Neural cell (in vitro differentiated cells): ENCODE measurements around the gene YWHAG. TPM values are rescaled to one million over a fixed set of nuclear protein-coding genes. Genes with fewer than 3 reads are reported as not detected.

Experiments used
- H2AFZ ChIP-seq: fragments of 200-600, 300-800 bp; sonication (generic), shearing (Covaris generic); 2 replicates; pipeline ENCODE4 v1.6.0; 2014; ENCODE audit warnings: low read depth, mild to moderate bottlenecking, antibody characterized with exemption, low read length, moderate library complexity
- H3F3A ChIP-seq: fragments of 200-600 bp; shearing (Covaris generic); 2 replicates; pipeline ENCODE4 v1.6.1; 2016; ENCODE audit warnings: mild to moderate bottlenecking, moderate library complexity, mixed read lengths, antibody characterized with exemption, low read length; ENCODE audit not compliant: insufficient read depth, poor library complexity, severe bottlenecking
- H3K27ac ChIP-seq: fragments of 200-600, 300-800 bp; sonication (generic), shearing (Covaris generic); 2 replicates; pipeline ENCODE4 v1.5.1; 2014; ENCODE audit warnings: mild to moderate bottlenecking, low read length, moderate library complexity
- H3K27me3 ChIP-seq: fragments of 300-800, 200-600 bp; sonication (generic), shearing (Covaris generic); 2 replicates; pipeline ENCODE4 v1.6.0; 2014; ENCODE audit warnings: mild to moderate bottlenecking, low read depth, low read length, moderate library complexity; ENCODE audit not compliant: insufficient read depth
- H3K36me3 ChIP-seq: fragments of 300-800, 200-600 bp; sonication (generic), shearing (Covaris generic); 2 replicates; pipeline ENCODE4 v1.5.1; 2014; ENCODE audit warnings: mild to moderate bottlenecking, antibody characterized with exemption, low read length, moderate library complexity; ENCODE audit not compliant: insufficient read depth
- H3K4me2 ChIP-seq: fragments of 300-800, 200-600 bp; sonication (generic), shearing (Covaris generic); 2 replicates; pipeline ENCODE4 v1.6.0; 2014; ENCODE audit warnings: mild to moderate bottlenecking, low read length
- H3K4me3 ChIP-seq: fragments of 300-800, 200-600 bp; sonication (generic), shearing (Covaris generic); 2 replicates; pipeline ENCODE4 v1.5.1; 2014; ENCODE audit warnings: mild to moderate bottlenecking, low read length, moderate library complexity
- H3K79me2 ChIP-seq: fragments of 200-600 bp; shearing (Covaris generic); replicated peaks from 2 replicates; pipeline ENCODE4 v1.6.0; 2014; ENCODE audit warnings: mild to moderate bottlenecking, low read length, moderate library complexity; ENCODE audit not compliant: insufficient read depth
- H3K9ac ChIP-seq: fragments of 300-800, 200-600 bp; sonication (generic), shearing (Covaris generic); 2 replicates; pipeline ENCODE4 v1.6.1; 2016; ENCODE audit warnings: mild to moderate bottlenecking, low read length, mixed read lengths
- H3K9me2 ChIP-seq: fragments of 200-600 bp; shearing (Covaris generic); 2 replicates; pipeline ENCODE4 v1.6.1; 2016; ENCODE audit warnings: mild to moderate bottlenecking, low read length, mixed read lengths; ENCODE audit not compliant: insufficient read depth
- H3K9me3 ChIP-seq: fragments of 200-600, 300-800 bp; sonication (generic), shearing (Covaris generic); 2 replicates; pipeline ENCODE4 v1.6.1; 2016; ENCODE audit warnings: mild to moderate bottlenecking, mixed run types, low read length, moderate library complexity, mixed read lengths
- H4K20me1 ChIP-seq: fragments of 200-600 bp; shearing (Covaris generic); 2 replicates; pipeline ENCODE4 v1.6.1; 2016; ENCODE audit warnings: mild to moderate bottlenecking, mixed run types; ENCODE audit not compliant: insufficient read depth
- CTCF ChIP-seq: fragments of 450-650 bp; IDR thresholded peaks from 2 replicates; pipeline ENCODE4 v1.5.1; 2014; ENCODE audit warnings: antibody characterized with exemption, mild to moderate bottlenecking, moderate library complexity; ENCODE audit not compliant: poor library complexity, severe bottlenecking
- EP300 ChIP-seq: fragments of 450-650 bp; conservative IDR thresholded peaks from 2 replicates; pipeline ENCODE4 v1.6.1; 2014; ENCODE audit warnings: antibody characterized with exemption, mild to moderate bottlenecking, moderate library complexity; ENCODE audit not compliant: poor library complexity, severe bottlenecking
- EZH2 ChIP-seq: fragments of 200-600, 300-800 bp; shearing (Covaris generic), sonication (generic); IDR thresholded peaks from 2 replicates; pipeline ENCODE4 v1.6.1; 2014; ENCODE audit warnings: antibody characterized with exemption, low read length, borderline replicate concordance, mild to moderate bottlenecking; ENCODE audit not compliant: insufficient read depth, poor library complexity, severe bottlenecking
- MXI1 ChIP-seq: fragments of 450-650 bp; conservative IDR thresholded peaks from 2 replicates; pipeline ENCODE4 v1.6.1; 2014; ENCODE audit warnings: antibody characterized with exemption, mild to moderate bottlenecking; ENCODE audit not compliant: poor library complexity, severe bottlenecking
- POLR2AphosphoS5 ChIP-seq: IDR thresholded peaks from 2 replicates; pipeline ENCODE4 v1.6.1; 2012
- RAD21 ChIP-seq: fragments of 450-650 bp; conservative IDR thresholded peaks from 2 replicates; pipeline ENCODE4 v1.6.1; 2014; ENCODE audit warnings: antibody characterized with exemption, mild to moderate bottlenecking, moderate library complexity
- REST ChIP-seq: IDR thresholded peaks from 2 replicates; pipeline ENCODE4 v1.6.1; 2012; ENCODE audit warnings: borderline replicate concordance
- SMC3 ChIP-seq: fragments of 450-650 bp; conservative IDR thresholded peaks from 2 replicates; pipeline ENCODE4 v1.6.1; 2014; ENCODE audit warnings: antibody characterized with exemption, mild to moderate bottlenecking, moderate library complexity; ENCODE audit not compliant: poor library complexity
- TAF1 ChIP-seq: IDR thresholded peaks from 2 replicates; pipeline ENCODE4 v1.6.1; 2012; ENCODE audit warnings: low read depth
- polyA plus RNA-seq: library from polyadenylated mRNA; depleted of rRNA; stranded (reverse); fragments of >200 nt; gene quantifications from 2 replicates; pipeline ENCODE4 v1.2.3, GENCODE V29; 2014

YWHAG gene
- polyA plus RNA-seq, 1 donor from 2014 or later: 284 TPM

GRCh38 chr7:76327610-76328009, 31.2 kb downstream of the YWHAG start:
- Histone ChIP-seq H3K9ac (no peak overlapping the region), H2AFZ (no peak overlapping the region), H3K4me2 (no peak overlapping the region), H3K9me3 (no peaks in the 10 kb centered on the region), H3K36me3 (peaks cover 8% of the 10 kb centered on the region), H3K27ac (no peak overlapping the region), H3K9me2 (no peaks in the 10 kb centered on the region), H3F3A (no peaks in the 10 kb centered on the region), H4K20me1 (peaks cover 58% of the 10 kb centered on the region), H3K27me3 (no peaks in the 10 kb centered on the region), H3K4me3 (no peak overlapping the region), H3K79me2 (peaks cover 67% of the 10 kb centered on the region)
- TF ChIP-seq POLR2AphosphoS5 (no peak), MXI1 (no peak), REST (no peak), EZH2 (no peak), CTCF (no peak), TAF1 (no peak), EP300 (no peak), RAD21 (no peak), SMC3 (no peak)

- no peak overlapping the region for H3K9ac ChIP-seq
- H3K27me3 ChIP-seq: no peaks in the 10 kb centered on the region
- TF ChIP-seq RAD21 (no peak), SMC3 (no peak), CTCF (no peak), EP300 (no peak), EZH2 (no peak), REST (no peak), POLR2AphosphoS5 (no peak), MXI1 (no peak)
- H2AFZ ChIP-seq: no peak overlapping the region
- no peaks in the 10 kb centered on the region for H3K9me3 ChIP-seq
- H3K79me2 ChIP-seq: peaks cover 61% of the 10 kb centered on the region
- no peaks in the 10 kb centered on the region for H3F3A ChIP-seq
- H3K9me2 ChIP-seq: no peaks in the 10 kb centered on the region
- H3K4me2 ChIP-seq: no peak overlapping the region
- H4K20me1 ChIP-seq: peaks cover 50% of the 10 kb centered on the region
- H3K27ac ChIP-seq: no peak overlapping the region
- H3K4me3 ChIP-seq: no peak overlapping the region
- H3K36me3 ChIP-seq: peaks cover 8% of the 10 kb centered on the region
Measured at GRCh38 chr7:76326646-76327233, 32.1 kb downstream of the YWHAG start.
